SW 1271 (cell line): ENCODE measurements around the gene ST6GALNAC3.
"Not testable (repeated sequence)": the region's sequence is repeated elsewhere in the genome, so short reads cannot be mapped to it uniquely, and the experiment has no call there.

Experiments used
- DNase-seq, 2 experiments: peaks; one replicate each; lab custom pipeline; 2025; lab: John Stamatoyannopoulos, UW

Gene ST6GALNAC3

DNA sequence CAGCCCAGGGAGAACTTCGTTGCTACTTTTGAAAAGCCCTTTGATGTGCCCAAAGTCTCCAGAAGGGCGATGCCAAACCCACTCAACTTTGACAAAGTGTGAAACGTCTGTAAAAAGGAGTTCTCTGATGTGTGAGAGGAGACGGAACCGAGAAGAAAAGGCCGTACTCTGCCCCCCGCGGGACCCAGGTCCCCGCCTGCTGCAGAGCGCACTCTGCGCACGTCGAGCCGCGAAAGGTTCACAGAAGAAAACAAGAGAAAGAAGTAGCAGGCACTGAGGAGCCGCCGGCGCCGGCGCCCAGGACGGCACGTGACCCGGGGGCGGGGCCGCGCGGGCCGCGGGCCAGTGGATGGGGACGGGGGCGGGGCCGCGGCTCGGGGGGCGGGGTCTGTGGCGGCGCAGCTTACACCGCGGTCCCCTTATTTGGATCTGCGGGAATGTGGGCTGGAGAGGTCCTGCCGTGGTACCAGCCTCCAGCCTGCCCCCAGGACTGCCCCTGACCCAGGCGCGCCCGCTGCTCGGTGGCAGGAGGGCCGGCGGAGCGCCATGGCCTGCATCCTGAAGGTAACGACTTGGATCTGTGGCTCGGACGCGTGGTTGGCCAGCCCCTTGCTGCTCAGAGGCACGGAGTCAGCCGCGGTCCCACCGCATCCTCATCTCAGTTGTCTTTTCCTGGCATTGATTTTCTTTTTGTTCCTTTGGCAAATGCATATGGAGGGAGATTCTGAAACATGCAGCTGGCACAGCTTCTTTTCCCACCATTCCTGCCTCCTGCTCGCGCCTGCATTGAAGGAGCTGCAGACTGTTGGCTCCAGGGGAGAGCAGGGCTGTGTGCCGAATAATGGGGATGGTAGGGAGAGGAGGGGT lies at the start of gene ST6GALNAC3:
TSS of gene ST6GALNAC3 (plus strand) at position 426 of the 867 bp plus-strand sequence.
- peak; percentile 21 to 59 for DNase-seq

GRCh38 chr1:76027341-76027740 lies 47.2 kb upstream of the ST6GALNAC3 start:
- DNase-seq, result no peak

GRCh38 chr1:76029331-76029730 lies 45.2 kb upstream of the ST6GALNAC3 start:
- no peak for DNase-seq

GRCh38 chr1:76031496-76031895 lies 43.0 kb upstream of the ST6GALNAC3 start:
- no peak for DNase-seq

GRCh38 chr1:76033800-76034475 lies 40.6 kb upstream of the ST6GALNAC3 start:
- no peak for DNase-seq

- DNase-seq, result peak in 1 of 2 experiments; percentile 29
Measured at GRCh38 chr1:76035053-76035452, 39.5 kb upstream of the ST6GALNAC3 start.

DNA sequence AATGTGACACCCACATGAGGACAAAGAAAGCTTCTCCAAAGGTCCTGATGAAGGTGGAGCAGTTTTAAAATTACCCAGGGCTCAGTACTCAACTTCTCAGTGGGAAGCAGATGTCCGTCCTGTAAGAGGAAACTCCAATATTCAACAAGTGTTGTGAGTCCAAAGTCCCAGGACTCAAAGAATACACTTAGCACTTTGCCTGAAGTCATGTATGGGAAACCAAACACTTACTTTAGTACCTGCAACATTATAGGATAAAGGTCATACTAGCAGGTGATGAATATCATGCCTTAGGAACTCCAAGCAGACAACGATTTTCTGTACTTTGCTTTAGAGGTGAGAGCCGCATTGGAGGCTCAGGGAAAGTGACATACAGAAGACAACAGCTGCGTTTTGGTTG lies 37.2 kb upstream of the ST6GALNAC3 start:
- no peak for DNase-seq

DNA sequence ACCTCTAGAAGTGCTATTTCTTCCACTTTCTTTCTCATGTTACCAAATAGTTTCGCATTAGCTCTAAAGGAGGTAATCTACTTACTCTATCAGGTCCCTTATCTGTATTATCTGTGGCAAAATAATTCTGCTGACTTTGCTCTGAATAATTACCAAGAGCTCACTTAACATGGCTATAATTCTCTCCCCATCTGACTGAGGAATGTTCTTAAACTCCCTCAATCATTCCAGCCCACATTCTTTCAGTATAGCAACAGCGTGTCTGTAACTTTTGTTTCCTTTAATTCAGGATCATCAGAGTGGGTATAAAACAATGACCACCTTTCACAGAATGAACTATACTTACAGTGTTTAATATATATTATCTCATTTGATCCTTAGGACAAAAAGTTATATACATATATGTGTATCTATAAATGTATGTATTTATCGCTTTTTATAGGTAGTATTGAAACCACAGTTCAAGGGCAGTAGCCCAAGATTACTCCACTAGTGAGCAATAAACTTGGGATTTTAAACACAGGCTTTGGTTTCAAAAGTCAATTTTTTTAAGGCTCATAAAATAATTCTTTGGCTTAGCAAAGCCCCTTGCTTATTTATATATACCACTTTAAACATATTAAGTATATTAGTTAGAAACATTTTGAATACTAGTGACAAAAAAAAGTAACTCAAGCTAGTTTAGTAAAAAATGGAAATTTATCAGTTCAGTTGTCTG lies 36.1 kb upstream of the ST6GALNAC3 start:
- no peak for DNase-seq

GRCh38 chr1:76046149-76046548 lies 28.4 kb upstream of the ST6GALNAC3 start:
- no peak for DNase-seq

DNA sequence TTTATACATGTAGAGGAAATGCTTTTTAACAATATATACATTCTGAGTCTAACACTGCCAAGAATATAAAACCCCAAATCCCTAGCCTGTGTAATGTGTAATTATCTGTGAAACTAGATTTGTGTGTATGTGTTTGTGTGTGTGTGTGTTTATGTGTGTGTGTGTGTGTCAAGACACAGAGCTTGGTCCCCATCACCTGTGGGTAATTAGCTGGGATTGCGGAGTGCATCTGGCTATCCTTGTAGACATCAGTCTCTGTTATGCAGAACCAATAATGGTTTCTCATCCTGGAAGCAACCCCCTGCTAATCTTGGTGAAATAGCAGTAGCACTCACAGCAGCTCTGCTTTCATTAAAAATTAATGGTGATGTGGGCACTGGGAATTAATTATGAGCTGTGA lies 26.3 kb upstream of the ST6GALNAC3 start:
- no peak for DNase-seq

- DNase-seq, result no peak
Measured at GRCh38 chr1:76048926-76049325, 25.6 kb upstream of the ST6GALNAC3 start.

DNA sequence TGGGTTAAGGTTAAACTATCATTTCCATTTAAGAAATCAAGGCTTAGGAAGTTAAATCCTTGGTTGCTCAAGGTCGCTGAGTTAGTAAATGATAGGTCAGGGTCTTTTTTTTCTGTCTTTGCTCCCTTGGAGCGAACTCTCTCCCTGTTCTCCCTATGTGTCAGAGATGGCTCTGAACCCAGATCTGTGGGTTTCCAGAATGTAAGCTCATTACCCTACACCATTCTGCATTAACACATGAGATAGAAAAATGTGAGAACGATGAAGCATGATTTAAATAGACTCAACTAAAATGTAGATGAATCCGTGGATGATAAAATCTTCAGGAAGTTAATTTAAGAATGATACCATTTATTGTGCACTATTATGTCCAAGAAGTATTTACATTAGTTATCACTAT lies 25.0 kb upstream of the ST6GALNAC3 start:
- DNase-seq, result no peak

GRCh38 chr1:76050073-76050472 lies 24.5 kb upstream of the ST6GALNAC3 start:
- DNase-seq, result not testable (repeated sequence)

DNA sequence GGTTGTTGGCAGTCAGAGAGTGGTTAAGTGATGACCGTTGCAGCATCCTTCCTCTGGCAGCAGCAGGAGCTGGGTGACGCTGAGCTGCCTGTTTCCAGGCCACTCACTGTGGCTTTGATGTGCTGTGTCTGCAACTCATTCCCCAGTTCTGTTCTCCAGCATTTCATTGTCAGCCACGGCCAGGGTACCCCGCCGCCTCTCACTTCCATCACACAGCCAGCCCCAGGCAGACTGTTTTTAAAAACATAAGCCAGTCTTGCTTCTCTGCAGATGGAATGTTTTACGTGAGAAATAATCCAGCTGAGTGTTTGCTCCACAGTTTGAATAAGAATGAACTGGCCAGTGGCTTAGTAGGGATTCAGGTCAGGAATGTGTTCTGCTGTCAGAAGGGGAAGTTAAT lies 21.5 kb upstream of the ST6GALNAC3 start:
- DNase-seq, result no peak

- DNase-seq, result no peak
Measured at GRCh38 chr1:76054359-76054758, 20.2 kb upstream of the ST6GALNAC3 start.

- DNase-seq, result no peak
Measured at GRCh38 chr1:76055987-76056386, 18.6 kb upstream of the ST6GALNAC3 start.

GRCh38 chr1:76059451-76059850 lies 15.1 kb upstream of the ST6GALNAC3 start:
- no peak for DNase-seq

DNA sequence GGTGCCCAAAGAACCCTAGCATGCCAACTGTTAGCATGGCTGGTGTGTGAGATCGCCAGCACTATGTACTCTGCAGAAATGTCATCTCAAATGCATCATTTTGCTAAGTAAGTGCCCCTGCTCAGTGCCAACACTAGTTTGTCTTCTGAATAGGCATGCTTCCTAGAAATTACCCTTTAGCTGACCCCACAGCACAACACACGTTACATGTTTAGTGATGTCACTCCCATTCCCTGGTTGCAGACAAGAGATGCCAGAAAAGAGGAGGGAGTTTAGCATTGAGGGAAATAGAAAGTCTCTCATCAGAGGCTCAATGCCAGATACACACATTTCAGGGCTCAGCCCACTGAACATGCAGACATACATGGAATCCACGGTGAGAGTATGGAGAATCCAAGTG lies 9.3 kb upstream of the ST6GALNAC3 start:
- no peak for DNase-seq

DNA sequence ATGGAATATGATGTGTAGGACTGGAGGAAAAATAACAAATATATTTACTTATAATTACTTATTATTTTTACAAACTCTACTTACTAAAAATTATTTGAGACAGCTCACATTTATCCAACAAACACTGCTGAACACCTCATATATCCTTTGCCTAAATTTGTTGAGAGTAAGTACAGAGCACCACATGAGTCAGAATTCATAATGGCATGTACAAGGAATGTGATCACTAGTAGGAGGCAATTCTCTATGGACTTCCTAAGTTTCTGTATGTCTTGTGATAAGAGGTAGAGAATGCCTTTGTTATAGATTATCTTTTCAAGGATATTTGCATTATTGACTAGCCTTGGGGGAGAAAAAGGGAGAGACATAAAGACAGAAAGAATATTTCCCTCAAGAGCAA lies 8.2 kb upstream of the ST6GALNAC3 start:
- DNase-seq, result peak in 1 of 2 experiments; percentile 15

- peak in 1 of 2 experiments; percentile 57 for DNase-seq
Measured at GRCh38 chr1:76068542-76068941, 6.0 kb upstream of the ST6GALNAC3 start.

GRCh38 chr1:76068953-76069561 lies 5.5 kb upstream of the ST6GALNAC3 start:
- DNase-seq, result no peak

DNA sequence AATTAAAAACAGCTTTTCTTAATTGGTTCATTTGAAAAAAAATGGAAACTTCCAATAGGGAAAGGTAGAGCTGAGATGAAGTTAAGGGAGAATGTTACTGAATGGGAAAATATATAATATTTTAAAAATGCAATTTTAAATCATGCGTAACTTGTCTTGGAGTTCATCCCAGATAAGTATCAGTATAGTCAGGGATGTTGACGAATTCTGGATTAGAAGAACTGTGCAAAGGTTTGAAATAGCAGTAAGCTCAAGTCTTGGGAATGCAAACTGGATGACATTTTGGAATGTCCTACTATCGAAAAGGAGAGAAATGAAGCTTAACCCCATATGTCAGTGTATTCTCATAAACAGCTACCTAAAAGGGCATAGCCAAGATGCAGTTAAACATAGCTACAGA lies 4.0 kb upstream of the ST6GALNAC3 start:
- DNase-seq, result no peak
